AG04450 (cell line): ENCODE data around the gene GNA15. TPM values are rescaled to one million over a fixed set of nuclear protein-coding genes. Genes with fewer than 3 reads are reported as not detected.

Experiments used
- CTCF ChIA-PET: fragments of 300-600, 350-600 bp; formaldehyde crosslinking; extraction: SDS; loops from one replicate; lab custom pipeline; 2022; ENCODE audit warnings: antibody characterized with exemption, inconsistent platforms; lab: Charles Lee
- POLR2A ChIA-PET: fragments of 350-600 bp; formaldehyde crosslinking; extraction: SDS; loops from one replicate; lab custom pipeline; 2021; ENCODE audit warnings: antibody characterized with exemption, inconsistent platforms; lab: Yijun Ruan, JAX
- DNase-seq: peaks from one replicate; pipeline ENCODE4 v3.0.0-alpha.2; 2011; ENCODE audit warnings: low read depth, low spot score
- H3K27ac ChIP-seq: one replicate; pipeline ENCODE4 v1.5.1; 2012; ENCODE audit warnings: low read depth, low read length, control low read depth
- H3K27me3 ChIP-seq: one replicate; pipeline ENCODE4 v1.6.0; 2012; ENCODE audit warnings: low read length; ENCODE audit not compliant: control insufficient read depth, insufficient read depth
- H3K4me3 ChIP-seq: 2 replicates; pipeline ENCODE4 v1.5.1; 2011; ENCODE audit warnings: mild to moderate bottlenecking, low read depth, low read length, control low read depth
- H3K9me3 ChIP-seq: 2 replicates; pipeline ENCODE4 v1.5.1; 2012; ENCODE audit warnings: low read length; ENCODE audit not compliant: control insufficient read depth, insufficient read depth
- CTCF ChIP-seq: IDR thresholded peaks from 2 replicates; pipeline ENCODE4 v1.5.1; 2011; ENCODE audit warnings: low read depth, low read length, control low read depth, inconsistent platforms
- polyA plus RNA-seq: library from polyadenylated mRNA; depleted of rRNA; stranded (reverse); fragments of >200 nt; gene quantifications from 2 replicates; pipeline ENCODE4 v1.2.3, GENCODE V29; 2011; rRNA removed

Gene GNA15
- polyA plus RNA-seq, 1 experiment = not detected

GRCh38 chr19:3211191-3211590, 75.4 kb downstream of the GNA15 start:
- Histone ChIP-seq H3K27me3 (no peaks in the 10 kb centered on the region), H3K27ac (no peak overlapping the region), H3K9me3 (no peaks in the 10 kb centered on the region; the same call in 1 of the 2 replicates), H3K4me3 (no peak overlapping the region)
- ChIA-PET CTCF (interaction anchor here (0.7 to 0.8 kb wide), 3 partner anchors 249 to 916 kb away, joined by 3 read pairs; no protein-coding TSS in a partner anchor), POLR2A (interaction anchor here (1.0 kb wide), 1 partner anchor 261 kb away, joined by 3 read pairs; no protein-coding TSS in a partner anchor)
- TF ChIP-seq CTCF = no peak
- DNase-seq = no peak

- TF ChIP-seq CTCF = no peak
- POLR2A ChIA-PET = no interaction called here
- no peak overlapping the region for H3K4me3 ChIP-seq
- CTCF ChIA-PET = interaction anchor here (0.6 kb wide), 2 partner anchors 92 to 262 kb away, joined by 3 to 7 read pairs; no protein-coding TSS in a partner anchor
- no peak overlapping the region for H3K27ac ChIP-seq
- H3K9me3 ChIP-seq = no peaks in the 10 kb centered on the region; the same call in 1 of the 2 replicates
- no peaks in the 10 kb centered on the region for H3K27me3 ChIP-seq
- DNase-seq = no peak
Measured at GRCh38 chr19:3213159-3213558, 77.3 kb downstream of the GNA15 start.

Other genes starting within 250 kb of the GNA15 start
- 2.3 and 2.4 TPM in 2 replicates for gene ZNF57, start 235.1 kb upstream of the GNA15 start, polyA plus RNA-seq
- 3.6 TPM in 2 replicates for gene ZNF77, start 191.1 kb upstream of the GNA15 start, polyA plus RNA-seq
- 0.51 and 0.72 TPM in 2 replicates for gene TLE6, start 158.5 kb upstream of the GNA15 start, polyA plus RNA-seq
- gene TLE2, start 106.8 kb upstream of the GNA15 start, polyA plus RNA-seq = 0.47 and 0.82 TPM in 2 replicates
- gene TLE5, start 73.5 kb upstream of the GNA15 start, polyA plus RNA-seq = 317 and 392 TPM in 2 replicates
- 8.9 and 17.2 TPM in 2 replicates for gene GNA11, start 41.7 kb upstream of the GNA15 start, polyA plus RNA-seq
- not detected in 2 replicates for gene S1PR4, start 42.7 kb downstream of the GNA15 start, polyA plus RNA-seq
- gene NCLN, start 49.9 kb downstream of the GNA15 start, polyA plus RNA-seq = 27.1 and 40.3 TPM in 2 replicates
- gene CELF5, start 88.6 kb downstream of the GNA15 start, polyA plus RNA-seq = not detected in 2 replicates
- 3.9 and 7.7 TPM in 2 replicates for gene NFIC, start 230.6 kb downstream of the GNA15 start, polyA plus RNA-seq